Sigmoid colon (tissue), 4 donors: ENCODE data around the gene ZBTB33.

ENCODE experiments used
- POLR2AphosphoS5 ChIP-seq, 4 donors: sonication (generic); formaldehyde crosslinking; IDR thresholded peaks; one replicate each; pipeline ENCODE4 v1.6.1; 2017; ENCODE audit warnings: antibody characterized with exemption in 4 of 4
- TF ChIP-seq, protein P1 (sequence below), 4 experiments: fragments of 450-650 bp in 3 of 4; fragments of 200-600 bp in 1 of 4; IDR thresholded peaks; one replicate each; pipeline ENCODE4 v1.5.1; 2016 to 2019; ENCODE audit warnings: antibody characterized with exemption in 4 of 4, mild to moderate bottlenecking in 3 of 4, moderate library complexity in 2 of 4

- TF ChIP-seq, protein P1, sequence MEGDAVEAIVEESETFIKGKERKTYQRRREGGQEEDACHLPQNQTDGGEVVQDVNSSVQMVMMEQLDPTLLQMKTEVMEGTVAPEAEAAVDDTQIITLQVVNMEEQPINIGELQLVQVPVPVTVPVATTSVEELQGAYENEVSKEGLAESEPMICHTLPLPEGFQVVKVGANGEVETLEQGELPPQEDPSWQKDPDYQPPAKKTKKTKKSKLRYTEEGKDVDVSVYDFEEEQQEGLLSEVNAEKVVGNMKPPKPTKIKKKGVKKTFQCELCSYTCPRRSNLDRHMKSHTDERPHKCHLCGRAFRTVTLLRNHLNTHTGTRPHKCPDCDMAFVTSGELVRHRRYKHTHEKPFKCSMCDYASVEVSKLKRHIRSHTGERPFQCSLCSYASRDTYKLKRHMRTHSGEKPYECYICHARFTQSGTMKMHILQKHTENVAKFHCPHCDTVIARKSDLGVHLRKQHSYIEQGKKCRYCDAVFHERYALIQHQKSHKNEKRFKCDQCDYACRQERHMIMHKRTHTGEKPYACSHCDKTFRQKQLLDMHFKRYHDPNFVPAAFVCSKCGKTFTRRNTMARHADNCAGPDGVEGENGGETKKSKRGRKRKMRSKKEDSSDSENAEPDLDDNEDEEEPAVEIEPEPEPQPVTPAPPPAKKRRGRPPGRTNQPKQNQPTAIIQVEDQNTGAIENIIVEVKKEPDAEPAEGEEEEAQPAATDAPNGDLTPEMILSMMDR (IDR thresholded peaks at IDR 0.05), result no peak
- no peak for TF ChIP-seq POLR2AphosphoS5 (IDR thresholded peaks at IDR 0.05)
Observed at GRCh38 chrX:120264341-120264740, 13.7 kb downstream of the ZBTB33 start.
